HG03097 (cell line): ENCODE data around the gene PFDN5.
"Not testable (repeated sequence)": the region's sequence is repeated elsewhere in the genome, so short reads cannot be mapped to it uniquely, and the experiment has no call there.

Experiments
- ATAC-seq: cut with Tn5 transposase; IDR thresholded peaks from one replicate; pipeline ENCODE4 v1.9.1; 2021; ENCODE audit not compliant: unreplicated experiment, low FRiP score

The PFDN5 gene

GRCh38 chr12:53325511-53326061 is 30.2 kb downstream of the PFDN5 start:
- ATAC-seq, result no peak

GRCh38 chr12:53326460-53327185 is 31.3 kb downstream of the PFDN5 start:
- no peak for ATAC-seq

- no peak for ATAC-seq
These were observed 32.2 kb downstream of the PFDN5 start for GRCh38 chr12:53327435-53328042.

- no peak for ATAC-seq
These were observed 32.7 kb downstream of the PFDN5 start for GRCh38 chr12:53328043-53328435.

- no peak for ATAC-seq
These were observed 35.3 kb downstream of the PFDN5 start for GRCh38 chr12:53330671-53331070.

GRCh38 chr12:53332339-53332738 is 37.0 kb downstream of the PFDN5 start:
- ATAC-seq, result not testable (repeated sequence)

GRCh38 chr12:53332744-53333143 is 37.4 kb downstream of the PFDN5 start:
- ATAC-seq, result no peak

GRCh38 chr12:53333289-53333688 is 37.9 kb downstream of the PFDN5 start:
- ATAC-seq, result no peak

- ATAC-seq, result no peak
These were observed 38.5 kb downstream of the PFDN5 start for GRCh38 chr12:53333845-53334244.

- ATAC-seq, result no peak
These were observed 39.5 kb downstream of the PFDN5 start for GRCh38 chr12:53334822-53335221.

GRCh38 chr12:53336181-53336681 is 40.9 kb downstream of the PFDN5 start, which contains the start of gene SP7:
SP7 (minus strand) TSS chr12:53336354; CDS start chr12:53335646, 708 bp downstream.
- ATAC-seq, result no peak

- ATAC-seq, result no peak
These were observed 42.7 kb downstream of the PFDN5 start for GRCh38 chr12:53338017-53338416.

- no peak for ATAC-seq
These were observed 43.6 kb downstream of the PFDN5 start for GRCh38 chr12:53338916-53339315.

- no peak for ATAC-seq
These were observed 45.1 kb downstream of the PFDN5 start for GRCh38 chr12:53340398-53340797.

GRCh38 chr12:53343449-53343848 is 48.1 kb downstream of the PFDN5 start:
- no peak for ATAC-seq

GRCh38 chr12:53343969-53344368 is 48.6 kb downstream of the PFDN5 start:
- no peak for ATAC-seq

GRCh38 chr12:53344487-53344823 is 49.1 kb downstream of the PFDN5 start:
- ATAC-seq, result no peak

- no peak for ATAC-seq
These were observed 49.6 kb downstream of the PFDN5 start for GRCh38 chr12:53344824-53345485.

- no peak for ATAC-seq
These were observed 50.3 kb downstream of the PFDN5 start for GRCh38 chr12:53345486-53346188.

GRCh38 chr12:53346491-53346890 is 51.1 kb downstream of the PFDN5 start:
- ATAC-seq, result no peak

- no peak for ATAC-seq
These were observed 52.6 kb downstream of the PFDN5 start for GRCh38 chr12:53347905-53348304.
